GM23338 (cell line): ENCODE measurements around the gene ATAD1. TPM values are rescaled to one million over a fixed set of nuclear protein-coding genes. Genes with fewer than 3 reads are reported as not detected.

Source experiments
- CREB1 ChIP-seq: fragments of 250-450 bp; sonication (Bioruptor Pico); IDR thresholded peaks from 2 replicates; pipeline ENCODE4 v1.5.0; 2020; ENCODE audit warnings: low read depth, mild to moderate bottlenecking, moderate library complexity
- EZH2 ChIP-seq: fragments of 200-600 bp; sonication (generic); IDR thresholded peaks from one replicate; pipeline ENCODE4 v1.8.0; 2017; ENCODE audit warnings: antibody characterized with exemption, mild to moderate bottlenecking, low read depth; ENCODE audit not compliant: unreplicated experiment
- JUNB ChIP-seq: IDR thresholded peaks from one replicate; pipeline ENCODE4 v1.6.1; 2016; ENCODE audit warnings: antibody characterized with exemption; ENCODE audit not compliant: unreplicated experiment
- STAT1 ChIP-seq: IDR thresholded peaks from one replicate; pipeline ENCODE4 v1.6.1; 2016; ENCODE audit warnings: antibody characterized with exemption; ENCODE audit not compliant: unreplicated experiment
- ZNF331 ChIP-seq: fragments of 250-450 bp; sonication (Bioruptor Pico); IDR thresholded peaks from 2 replicates; pipeline ENCODE4 v1.5.0; 2020; ENCODE audit warnings: low read depth, mild to moderate bottlenecking, moderate library complexity
- ZNF462 ChIP-seq: fragments of 250-450 bp; sonication (Bioruptor Pico); IDR thresholded peaks from 2 replicates; pipeline ENCODE4 v1.5.0; 2020; ENCODE audit warnings: mild to moderate bottlenecking, moderate library complexity
- polyA plus RNA-seq: library from polyadenylated mRNA; unstranded; fragments of >200 nt; fragmentation: Nextera tagmentation; extraction: Ambion mirVana; gene quantifications from 2 replicates; pipeline ENCODE4 v1.2.1, GENCODE V29; 2016
- total RNA-seq: library from RNA; depleted of rRNA; stranded (reverse); fragments of >200 nt; shearing (Covaris generic); gene quantifications from 2 replicates; pipeline ENCODE4 v1.2.3, GENCODE V29; 2014
- TF ChIP-seq, protein P1 (sequence below): IDR thresholded peaks from one replicate; pipeline ENCODE4 v1.6.1; 2018; ENCODE audit warnings: antibody characterized with exemption; ENCODE audit not compliant: unreplicated experiment

The ATAD1 gene
- total and polyA plus RNA-seq, 2 experiments from 2014 or later: 30.3 to 49.6 TPM

GRCh38 chr10:87862679-87863052 is 44.6 kb upstream of the ATAD1 start (continued):
- TF ChIP-seq ZNF462 (CRISPR knock-in tag) (no peak), EZH2 (no peak), STAT1 (no peak), ZNF331 (CRISPR knock-in tag) (no peak), CREB1 (CRISPR knock-in tag) (no peak), JUNB (no peak)
- TF ChIP-seq, protein P1, sequence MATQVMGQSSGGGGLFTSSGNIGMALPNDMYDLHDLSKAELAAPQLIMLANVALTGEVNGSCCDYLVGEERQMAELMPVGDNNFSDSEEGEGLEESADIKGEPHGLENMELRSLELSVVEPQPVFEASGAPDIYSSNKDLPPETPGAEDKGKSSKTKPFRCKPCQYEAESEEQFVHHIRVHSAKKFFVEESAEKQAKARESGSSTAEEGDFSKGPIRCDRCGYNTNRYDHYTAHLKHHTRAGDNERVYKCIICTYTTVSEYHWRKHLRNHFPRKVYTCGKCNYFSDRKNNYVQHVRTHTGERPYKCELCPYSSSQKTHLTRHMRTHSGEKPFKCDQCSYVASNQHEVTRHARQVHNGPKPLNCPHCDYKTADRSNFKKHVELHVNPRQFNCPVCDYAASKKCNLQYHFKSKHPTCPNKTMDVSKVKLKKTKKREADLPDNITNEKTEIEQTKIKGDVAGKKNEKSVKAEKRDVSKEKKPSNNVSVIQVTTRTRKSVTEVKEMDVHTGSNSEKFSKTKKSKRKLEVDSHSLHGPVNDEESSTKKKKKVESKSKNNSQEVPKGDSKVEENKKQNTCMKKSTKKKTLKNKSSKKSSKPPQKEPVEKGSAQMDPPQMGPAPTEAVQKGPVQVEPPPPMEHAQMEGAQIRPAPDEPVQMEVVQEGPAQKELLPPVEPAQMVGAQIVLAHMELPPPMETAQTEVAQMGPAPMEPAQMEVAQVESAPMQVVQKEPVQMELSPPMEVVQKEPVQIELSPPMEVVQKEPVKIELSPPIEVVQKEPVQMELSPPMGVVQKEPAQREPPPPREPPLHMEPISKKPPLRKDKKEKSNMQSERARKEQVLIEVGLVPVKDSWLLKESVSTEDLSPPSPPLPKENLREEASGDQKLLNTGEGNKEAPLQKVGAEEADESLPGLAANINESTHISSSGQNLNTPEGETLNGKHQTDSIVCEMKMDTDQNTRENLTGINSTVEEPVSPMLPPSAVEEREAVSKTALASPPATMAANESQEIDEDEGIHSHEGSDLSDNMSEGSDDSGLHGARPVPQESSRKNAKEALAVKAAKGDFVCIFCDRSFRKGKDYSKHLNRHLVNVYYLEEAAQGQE: no peak
